Neuronal stem cell (in vitro differentiated cells): ENCODE measurements around the gene TBK1.

Source experiments
- DNase-seq: peaks from one replicate; pipeline ENCODE4 v3.0.0-alpha.2; 2013; ENCODE audit warnings: low spot score
- H2AFZ ChIP-seq: one replicate; pipeline ENCODE4 v1.6.1; 2013; ENCODE audit warnings: mild to moderate bottlenecking, low read length, inconsistent platforms
- H2AK5ac ChIP-seq: 2 replicates; pipeline ENCODE4 v1.6.1; 2013; ENCODE audit warnings: low read depth, mild to moderate bottlenecking, inconsistent platforms, low read length, moderate library complexity, mixed read lengths
- H2BK120ac ChIP-seq: 2 replicates; pipeline ENCODE4 v1.6.1; 2013; ENCODE audit warnings: low read depth, mild to moderate bottlenecking, inconsistent platforms, low read length, moderate library complexity, mixed read lengths
- H2BK12ac ChIP-seq: one replicate; pipeline ENCODE4 v1.6.1; 2013; ENCODE audit warnings: low read length, inconsistent platforms
- H2BK15ac ChIP-seq: 2 replicates; pipeline ENCODE4 v1.6.1; 2013; ENCODE audit warnings: mild to moderate bottlenecking, low read length, inconsistent platforms, mixed read lengths
- H2BK5ac ChIP-seq: one replicate; pipeline ENCODE4 v1.6.1; 2013; ENCODE audit warnings: inconsistent platforms, mild to moderate bottlenecking, low read length, moderate library complexity
- H3K14ac ChIP-seq: one replicate; pipeline ENCODE4 v1.6.1; 2013; ENCODE audit warnings: low read length, inconsistent platforms
- H3K18ac ChIP-seq: 2 replicates; pipeline ENCODE4 v1.6.1; 2013; ENCODE audit warnings: low read length, inconsistent platforms
- H3K23ac ChIP-seq: 2 replicates; pipeline ENCODE4 v1.6.1; 2013; ENCODE audit warnings: low read depth, mild to moderate bottlenecking, mixed read lengths, low read length, inconsistent platforms; ENCODE audit not compliant: poor library complexity
- H3K27ac ChIP-seq: replicated peaks from 3 replicates; pipeline ENCODE4 v1.5.1; 2013; ENCODE audit warnings: low read length, inconsistent platforms
- H3K27me3 ChIP-seq, 3 experiments: 2 replicates each; pipeline ENCODE4 v1.6.1; 2013; ENCODE audit warnings: low read length in 3 of 3, mild to moderate bottlenecking in 2 of 3, inconsistent platforms in 1 of 3, low read depth in 1 of 3, mixed read lengths in 1 of 3, moderate library complexity in 1 of 3; ENCODE audit not compliant: control insufficient read depth in 3 of 3, insufficient read depth in 3 of 3
- H3K36me3 ChIP-seq, 2 donors: replicated peaks in 1 of 2; 2 replicates each; pipeline ENCODE4 v1.6.1; 2013; ENCODE audit warnings: low read length in 2 of 2; ENCODE audit not compliant: control insufficient read depth in 2 of 2, insufficient read depth in 2 of 2
- H3K4ac ChIP-seq: 2 replicates; pipeline ENCODE4 v1.6.1; 2013; ENCODE audit warnings: inconsistent platforms, mild to moderate bottlenecking, low read length, moderate library complexity
- H3K4me1 ChIP-seq, 2 donors: 1 replicate in 1 of 2; 2 replicates in 1 of 2; pipeline ENCODE4 v1.6.1; 2013; ENCODE audit warnings: low read length in 2 of 2, low read depth in 1 of 2; ENCODE audit not compliant: control insufficient read depth in 2 of 2, insufficient read depth in 1 of 2
- H3K4me2 ChIP-seq: one replicate; pipeline ENCODE4 v1.6.1; 2013; ENCODE audit warnings: mild to moderate bottlenecking, low read length, inconsistent platforms; ENCODE audit not compliant: insufficient read depth, poor library complexity, severe bottlenecking
- H3K4me3 ChIP-seq, 2 donors: 2 replicates each; pipeline ENCODE4 v1.5.1; 2013; ENCODE audit warnings: low read length in 2 of 2, mild to moderate bottlenecking in 2 of 2, inconsistent platforms in 1 of 2, moderate library complexity in 1 of 2
- H3K79me1 ChIP-seq: one replicate; pipeline ENCODE4 v1.6.1; 2013; ENCODE audit warnings: low read depth, mild to moderate bottlenecking, inconsistent platforms, low read length, moderate library complexity
- H3K9ac ChIP-seq: one replicate; pipeline ENCODE4 v1.6.1; 2013; ENCODE audit warnings: mild to moderate bottlenecking, low read depth, low read length, inconsistent platforms; ENCODE audit not compliant: poor library complexity
- H3K9me3 ChIP-seq, 2 donors: replicated peaks in 1 of 2; 2 replicates each; pipeline versions ENCODE3 to v1.6.1; 2013; ENCODE audit warnings: low read length in 2 of 2, mild to moderate bottlenecking in 2 of 2, inconsistent platforms in 1 of 2, low read depth in 1 of 2, mixed read lengths in 1 of 2, moderate library complexity in 1 of 2; ENCODE audit not compliant: control insufficient read depth in 2 of 2, insufficient read depth in 1 of 2
- H4K8ac ChIP-seq: one replicate; pipeline ENCODE4 v1.6.1; 2013; ENCODE audit warnings: low read depth, mild to moderate bottlenecking, inconsistent platforms, low read length, moderate library complexity
- H4K91ac ChIP-seq: one replicate; pipeline ENCODE4 v1.6.1; 2013; ENCODE audit warnings: low read length, low read depth, mild to moderate bottlenecking, inconsistent platforms; ENCODE audit not compliant: poor library complexity
- WGBS, 2 donors: extraction: QIAGEN DNeasy Blood & Tissue Kit; methylation state at CpG; one replicate each; pipeline ENCODE4 v1.1.7; 2013; ENCODE audit warnings: missing lambda C conversion rate in 2 of 2, mixed read lengths in 1 of 2; ENCODE audit not compliant: insufficient read length in 2 of 2, insufficient replicate concordance in 1 of 2; ENCODE audit errors: extremely low coverage in 2 of 2; 5-methylcytosine and 5-hydroxymethylcytosine counted together

The TBK1 gene

DNA sequence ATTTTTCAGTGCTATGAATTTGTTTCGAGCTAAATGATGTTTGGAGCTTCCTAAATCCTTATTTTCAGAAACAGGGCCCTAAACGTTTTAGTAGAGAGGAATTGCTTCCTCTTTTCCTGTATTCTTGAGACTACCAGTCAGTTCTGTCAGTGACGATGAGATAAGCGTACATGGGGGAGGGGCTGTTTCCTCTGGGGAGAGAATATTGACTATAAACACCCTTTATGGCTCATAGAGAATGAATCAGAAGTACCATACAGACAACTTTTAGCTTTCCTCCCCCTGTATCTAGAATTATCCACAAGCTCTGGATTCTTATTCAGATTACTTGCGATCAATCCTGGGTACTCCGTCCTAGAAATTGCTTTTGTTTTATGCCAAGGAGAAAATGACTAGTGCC, 5.1 kb downstream of the TBK1 start:
- no peak overlapping the region for H4K91ac ChIP-seq
- H3K27ac ChIP-seq, result no peak overlapping the region

DNA sequence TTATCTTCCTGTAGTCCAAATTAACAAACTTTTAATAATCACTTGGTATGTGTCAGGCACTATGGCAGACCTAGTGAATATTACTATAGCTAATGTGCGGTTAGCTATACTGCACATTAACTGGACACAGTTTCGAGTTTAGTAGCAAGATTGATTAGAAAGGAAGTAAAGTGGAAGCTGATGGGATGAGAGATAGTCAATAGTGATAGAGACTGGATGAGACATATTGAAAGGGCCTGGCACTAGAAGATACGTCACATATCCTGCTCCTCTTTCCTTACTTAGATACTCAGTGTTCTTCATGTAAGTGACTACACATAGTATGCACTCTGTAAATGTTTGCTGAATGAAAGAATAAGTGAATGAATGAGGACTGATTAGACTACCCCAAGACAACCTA, 5.5 kb downstream of the TBK1 start:
- DNase-seq, result no peak
- Histone ChIP-seq H4K91ac (no peak overlapping the region), H3K9me3 (no peaks in the 10 kb centered on the region), H3K14ac (no peak overlapping the region), H2BK120ac (no peak overlapping the region), H2AK5ac (no peak overlapping the region), H3K4me2 (no peak overlapping the region), H4K8ac (no peak overlapping the region), H3K27ac (no peak overlapping the region), H3K4ac (no peak overlapping the region), H3K36me3 (peaks cover 0 to 58% of the 10 kb centered on the region in 2 donors), H2BK15ac (no peak overlapping the region), H2BK5ac (no peak overlapping the region), H2BK12ac (no peak overlapping the region), H3K23ac (no peak overlapping the region), H3K27me3 (no peaks in the 10 kb centered on the region), H3K4me1 (peaks cover 0 to 5% of the 10 kb centered on the region in 2 donors), H3K9ac (no peak overlapping the region), H3K4me3 (no peak overlapping the region), H3K18ac (no peak overlapping the region), H2AFZ (no peak overlapping the region), H3K79me1 (no peaks in the 10 kb centered on the region)
- WGBS, 2 donors, result no CpG with 5 or more reads among the region's 3 CpGs

More for the DNA sequence above, 5.1 kb downstream of the TBK1 start:
- Histone ChIP-seq H3K9ac (no peak overlapping the region), H3K18ac (no peak overlapping the region), H2AFZ (no peak overlapping the region), H2BK5ac (no peak overlapping the region), H2BK12ac (no peak overlapping the region), H3K14ac (no peak overlapping the region), H3K79me1 (peaks cover 2% of the 10 kb centered on the region), H3K23ac (no peak overlapping the region), H3K4me3 (no peak overlapping the region), H3K36me3 (peaks cover 0 to 54% of the 10 kb centered on the region in 2 donors), H2BK15ac (no peak overlapping the region), H3K27me3 (no peaks in the 10 kb centered on the region), H2AK5ac (no peak overlapping the region), H3K4ac (no peak overlapping the region), H4K8ac (no peak overlapping the region), H3K9me3 (no peaks in the 10 kb centered on the region), H3K4me1 (peaks cover 2 to 5% of the 10 kb centered on the region in 2 donors), H2BK120ac (no peak overlapping the region), H3K4me2 (no peak overlapping the region)
- WGBS, 2 donors, result no CpG with 5 or more reads among the region's 6 CpGs
- no peak for DNase-seq

DNA sequence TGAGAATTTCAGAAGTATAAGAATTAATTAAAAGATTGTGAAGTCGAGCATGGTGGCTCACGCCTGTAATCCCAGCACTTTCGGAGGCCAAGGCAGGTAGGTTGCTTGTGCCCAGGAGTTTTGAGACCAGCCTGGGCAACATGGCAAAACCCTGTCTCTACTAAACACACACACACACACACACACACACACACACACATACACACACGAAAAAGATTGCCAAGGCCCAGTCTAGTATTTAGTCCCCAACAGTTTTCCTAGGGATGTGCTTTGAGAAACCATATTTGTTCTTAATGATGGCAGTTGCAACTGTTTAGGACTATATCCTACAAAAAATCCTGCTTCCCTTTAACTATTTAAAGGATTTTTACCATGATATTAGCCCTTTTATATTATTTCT, 6.0 kb downstream of the TBK1 start:
- H4K8ac ChIP-seq, result no peak overlapping the region
- WGBS, 2 donors, result no CpG with 5 or more reads among the region's 4 CpGs

DNA sequence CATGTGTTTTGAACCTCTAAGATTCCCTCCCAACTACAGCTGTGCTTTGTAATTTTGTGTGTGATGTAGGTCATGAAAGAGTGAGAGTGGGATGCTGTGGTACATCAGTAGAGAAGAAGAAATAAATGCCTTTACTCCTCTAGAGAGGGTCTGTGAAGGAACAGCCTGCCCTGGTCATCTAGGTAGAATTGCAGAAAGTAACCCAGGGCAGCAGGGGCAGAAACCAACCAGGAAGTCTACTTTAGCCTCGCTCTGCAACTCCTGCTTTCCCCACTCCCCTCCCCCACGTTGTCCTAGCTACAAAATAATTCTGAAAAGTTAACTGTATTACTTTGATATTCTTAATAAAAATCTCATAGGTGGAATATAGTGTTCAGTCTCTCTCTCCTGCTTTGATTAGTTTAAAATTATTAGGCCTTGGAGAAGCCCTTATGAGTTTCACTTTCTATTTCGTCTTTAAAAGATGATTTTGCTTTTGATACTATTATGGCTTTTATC, 7.5 kb downstream of the TBK1 start:
- H2AFZ ChIP-seq, result no peak overlapping the region
- no peak overlapping the region for H4K91ac ChIP-seq
- no peak for DNase-seq
- H2AK5ac ChIP-seq, result no peak overlapping the region
- no peak overlapping the region for H3K4me2 ChIP-seq
- H3K4ac ChIP-seq, result no peak overlapping the region
- H3K18ac ChIP-seq, result no peak overlapping the region
- H3K14ac ChIP-seq, result no peak overlapping the region
- no peaks in the 10 kb centered on the region for H3K9me3 ChIP-seq
- no peak overlapping the region for H3K4me3 ChIP-seq
- WGBS, 2 donors, result no CpG with 5 or more reads among the region's 3 CpGs
- no peak overlapping the region for H3K9ac ChIP-seq
- H3K4me1 ChIP-seq, result peaks cover 0 to 5% of the 10 kb centered on the region in 2 donors
- no peak overlapping the region for H2BK120ac ChIP-seq
- no peak overlapping the region for H2BK12ac ChIP-seq
- no peaks in the 10 kb centered on the region for H3K27me3 ChIP-seq
- no peak overlapping the region for H3K23ac ChIP-seq
- no peak overlapping the region for H2BK5ac ChIP-seq
- H3K79me1 ChIP-seq, result no peaks in the 10 kb centered on the region
- H3K36me3 ChIP-seq, result peaks cover 0 to 76% of the 10 kb centered on the region in 2 donors
- H4K8ac ChIP-seq, result no peak overlapping the region
- no peak overlapping the region for H3K27ac ChIP-seq
- H2BK15ac ChIP-seq, result no peak overlapping the region

More for the DNA sequence above, 6.0 kb downstream of the TBK1 start:
- Histone ChIP-seq H3K79me1 (no peaks in the 10 kb centered on the region), H2BK5ac (no peak overlapping the region), H3K4ac (no peak overlapping the region), H3K23ac (no peak overlapping the region), H2AK5ac (no peak overlapping the region), H3K27ac (no peak overlapping the region), H2AFZ (no peak overlapping the region), H3K9ac (no peak overlapping the region), H4K91ac (no peak overlapping the region), H3K36me3 (peaks cover 0 to 62% of the 10 kb centered on the region in 2 donors), H3K14ac (no peak overlapping the region), H3K18ac (no peak overlapping the region), H2BK15ac (no peak overlapping the region), H3K9me3 (no peaks in the 10 kb centered on the region), H3K4me2 (no peak overlapping the region), H3K4me1 (peaks cover 0 to 5% of the 10 kb centered on the region in 2 donors), H3K4me3 (no peak overlapping the region), H2BK120ac (no peak overlapping the region), H2BK12ac (no peak overlapping the region), H3K27me3 (no peaks in the 10 kb centered on the region)
- no peak for DNase-seq
